Fibroblast of the aortic adventitia (primary cell): ENCODE results near the gene RREB1. TPM values are rescaled to one million over a fixed set of nuclear protein-coding genes. Genes with fewer than 3 reads are reported as not detected.

Source experiments
- DNase-seq: peaks from one replicate; pipeline ENCODE4 v3.0.0-alpha.2; 2010; ENCODE audit warnings: low read depth
- H3K4me3 ChIP-seq: 2 replicates; pipeline ENCODE4 v1.5.1; 2011; ENCODE audit warnings: low read depth, mild to moderate bottlenecking, control low read depth, low read length, moderate library complexity
- total RNA-seq: library from RNA; depleted of rRNA; stranded (reverse); fragments of >200 nt; gene quantifications from 2 replicates; pipeline ENCODE4 v1.2.3, GENCODE V29; 2012; ENCODE audit warnings: low replicate concordance
- TF ChIP-seq, protein P1 (sequence below): IDR thresholded peaks from 2 replicates; pipeline ENCODE4 v1.5.1; 2011; ENCODE audit warnings: mild to moderate bottlenecking, low read length, control low read depth, inconsistent platforms; ENCODE audit not compliant: insufficient read depth

Gene RREB1
- total RNA-seq, 1 donor = 17.6 TPM

DNA sequence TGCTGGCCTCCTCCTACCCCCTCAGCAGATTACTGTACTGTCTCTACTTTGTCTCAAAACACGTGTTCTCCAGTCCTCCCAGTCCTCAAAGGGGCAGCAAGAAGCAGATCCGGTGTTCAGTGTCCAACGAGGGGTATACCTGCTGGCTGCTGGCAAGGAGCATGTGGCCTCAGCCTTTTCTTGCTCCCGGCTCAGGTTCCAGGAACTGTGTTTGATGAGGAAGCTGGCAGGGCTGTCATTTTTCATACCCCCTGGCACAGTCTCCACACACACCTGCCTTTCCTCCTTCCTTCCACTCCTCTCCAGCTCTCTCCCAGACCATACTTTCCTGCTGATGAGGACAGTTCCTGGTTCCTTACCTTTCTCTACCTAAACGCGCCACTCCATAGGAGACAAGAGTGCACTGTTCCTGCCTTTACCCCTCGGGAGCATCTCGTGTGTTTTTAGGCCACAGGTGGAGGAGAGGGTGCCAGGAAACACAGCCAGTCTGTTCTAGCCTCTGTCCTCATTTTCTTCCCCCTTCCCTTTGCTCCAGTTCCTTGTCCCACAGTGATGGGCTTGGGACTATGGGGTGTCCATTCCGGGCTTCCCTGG is 128.0 kb downstream of the RREB1 start:
- TF ChIP-seq, protein P1, sequence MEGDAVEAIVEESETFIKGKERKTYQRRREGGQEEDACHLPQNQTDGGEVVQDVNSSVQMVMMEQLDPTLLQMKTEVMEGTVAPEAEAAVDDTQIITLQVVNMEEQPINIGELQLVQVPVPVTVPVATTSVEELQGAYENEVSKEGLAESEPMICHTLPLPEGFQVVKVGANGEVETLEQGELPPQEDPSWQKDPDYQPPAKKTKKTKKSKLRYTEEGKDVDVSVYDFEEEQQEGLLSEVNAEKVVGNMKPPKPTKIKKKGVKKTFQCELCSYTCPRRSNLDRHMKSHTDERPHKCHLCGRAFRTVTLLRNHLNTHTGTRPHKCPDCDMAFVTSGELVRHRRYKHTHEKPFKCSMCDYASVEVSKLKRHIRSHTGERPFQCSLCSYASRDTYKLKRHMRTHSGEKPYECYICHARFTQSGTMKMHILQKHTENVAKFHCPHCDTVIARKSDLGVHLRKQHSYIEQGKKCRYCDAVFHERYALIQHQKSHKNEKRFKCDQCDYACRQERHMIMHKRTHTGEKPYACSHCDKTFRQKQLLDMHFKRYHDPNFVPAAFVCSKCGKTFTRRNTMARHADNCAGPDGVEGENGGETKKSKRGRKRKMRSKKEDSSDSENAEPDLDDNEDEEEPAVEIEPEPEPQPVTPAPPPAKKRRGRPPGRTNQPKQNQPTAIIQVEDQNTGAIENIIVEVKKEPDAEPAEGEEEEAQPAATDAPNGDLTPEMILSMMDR = no peak

DNA sequence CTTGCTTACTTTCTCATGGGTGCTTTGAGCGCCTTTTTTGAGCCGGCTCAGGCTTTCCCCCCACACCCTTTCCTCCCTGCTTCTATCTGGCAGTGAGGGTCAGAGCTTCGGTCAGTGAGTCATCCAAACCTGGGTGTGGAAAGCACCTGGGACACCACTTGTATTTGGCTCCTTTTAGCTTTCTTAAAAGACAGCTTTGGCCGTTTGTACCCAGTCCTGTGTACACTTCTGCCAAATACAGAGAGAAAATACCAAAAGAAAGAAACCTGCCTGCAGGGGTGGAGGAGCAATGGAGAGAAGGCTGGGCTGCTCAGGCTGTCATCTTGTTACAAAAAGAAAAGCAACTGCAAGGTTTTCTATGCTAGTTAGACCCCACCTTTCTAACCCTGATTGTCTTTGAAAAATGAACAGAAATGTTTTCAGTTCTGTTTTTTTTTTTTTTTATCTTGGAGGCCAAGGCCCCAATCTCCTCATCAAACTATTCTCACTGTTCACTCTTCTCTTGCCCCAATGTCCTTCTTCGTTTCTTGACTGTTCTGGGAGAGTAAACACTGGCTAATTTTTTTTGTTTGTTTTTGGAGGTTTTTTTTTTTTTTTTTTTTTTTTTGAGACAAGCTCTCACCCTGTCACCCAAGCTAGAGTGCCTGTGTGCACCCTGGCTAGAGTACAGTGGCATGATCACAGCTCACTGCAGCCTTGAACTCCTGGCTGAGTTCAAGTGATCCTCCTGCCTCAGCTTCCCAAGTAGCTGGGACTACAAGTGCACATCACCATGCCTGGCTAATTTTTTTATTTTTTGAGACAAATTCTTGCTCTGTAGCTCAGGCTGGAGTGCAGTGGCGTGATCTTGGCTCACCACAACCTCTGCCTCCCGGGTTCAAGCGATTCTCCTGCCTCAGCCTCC is 128.8 kb downstream of the RREB1 start:
- no peak for DNase-seq
- no peak overlapping the region for H3K4me3 ChIP-seq
- TF ChIP-seq, protein P1 = no peak

More for the DNA sequence above, 128.0 kb downstream of the RREB1 start:
- no peak for DNase-seq
- no peak overlapping the region for H3K4me3 ChIP-seq

DNA sequence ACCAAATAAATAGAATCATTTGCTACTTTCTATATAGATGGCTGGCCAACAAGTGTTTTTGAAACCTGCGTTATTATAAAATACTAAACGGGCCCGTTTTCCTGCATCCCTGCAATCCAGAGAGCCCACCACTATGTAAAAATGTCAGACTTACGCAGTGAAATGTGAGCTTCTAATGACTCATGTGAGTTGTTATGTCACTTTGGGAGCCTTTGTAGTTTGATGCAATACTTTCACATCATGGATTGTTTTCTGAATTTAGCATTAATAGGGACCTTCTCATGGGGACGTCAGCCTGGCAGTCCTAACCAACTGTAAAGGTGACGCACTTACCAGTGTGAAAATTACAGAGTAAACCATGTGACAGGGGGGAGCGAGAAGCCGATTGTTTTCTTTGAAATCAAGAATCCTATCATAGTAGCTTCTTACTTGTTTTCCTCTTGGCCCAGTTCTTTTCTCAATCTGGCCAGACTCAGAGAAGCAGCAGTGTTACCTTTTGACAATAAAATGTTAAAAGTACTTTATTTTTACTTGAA is 130.0 kb downstream of the RREB1 start:
- no peak for DNase-seq
- TF ChIP-seq, protein P1 = no peak
- no peak overlapping the region for H3K4me3 ChIP-seq

DNA sequence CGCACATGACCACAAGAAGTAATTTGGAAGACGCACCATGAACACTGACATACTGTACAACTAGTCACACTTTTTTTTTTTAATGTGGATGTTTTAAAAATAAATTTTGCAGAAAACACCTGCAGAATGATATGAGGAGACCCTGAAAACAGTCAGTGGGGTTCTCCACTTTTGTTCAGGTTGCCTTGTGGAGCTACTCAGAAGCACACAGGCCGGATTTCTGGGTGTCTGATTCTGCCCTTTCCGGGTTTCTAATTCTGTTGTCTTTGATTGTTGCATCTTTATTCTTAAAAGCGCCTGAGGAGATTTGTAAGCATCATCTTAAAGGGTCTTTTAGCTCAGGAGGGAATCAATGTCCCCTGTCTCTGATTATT is 130.8 kb downstream of the RREB1 start:
- TF ChIP-seq, protein P1 = no peak
- no peak overlapping the region for H3K4me3 ChIP-seq
- DNase-seq = no peak

DNA sequence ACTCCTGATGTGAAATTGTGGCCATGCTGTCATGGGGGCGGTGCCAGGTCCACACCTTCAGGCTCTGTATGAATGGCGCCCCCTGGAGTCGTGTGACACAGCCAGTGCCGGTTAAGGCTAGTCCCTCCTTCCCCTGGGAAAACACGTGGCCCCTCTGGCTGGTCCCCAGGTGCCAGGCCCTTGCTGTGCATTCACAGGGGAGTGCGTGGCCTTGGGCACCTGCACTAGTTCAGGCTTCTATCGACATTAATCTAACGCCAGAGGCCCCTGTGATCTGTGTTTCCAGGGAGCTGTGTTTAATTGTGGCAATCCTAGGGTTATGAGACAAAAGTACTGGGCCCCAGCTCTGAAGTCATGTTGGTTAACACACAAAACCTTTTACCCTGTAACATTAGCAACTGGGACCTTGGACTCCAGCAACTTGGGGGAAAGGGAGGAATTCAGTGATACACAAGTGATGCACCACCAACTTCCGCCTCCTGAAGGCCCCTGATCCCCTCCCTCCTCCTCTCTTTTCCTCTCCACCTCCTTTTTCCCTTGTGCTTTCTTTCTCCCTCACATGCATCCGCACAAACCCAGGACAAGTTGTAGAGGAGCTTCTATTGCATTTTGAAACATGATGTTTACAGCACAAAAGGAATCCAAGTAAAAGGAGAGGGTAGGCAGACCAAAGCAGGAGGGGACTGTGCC is 131.3 kb downstream of the RREB1 start:
- peak; percentile 51 for DNase-seq
- no peak overlapping the region for H3K4me3 ChIP-seq
- TF ChIP-seq, protein P1 = peak; percentile 54

DNA sequence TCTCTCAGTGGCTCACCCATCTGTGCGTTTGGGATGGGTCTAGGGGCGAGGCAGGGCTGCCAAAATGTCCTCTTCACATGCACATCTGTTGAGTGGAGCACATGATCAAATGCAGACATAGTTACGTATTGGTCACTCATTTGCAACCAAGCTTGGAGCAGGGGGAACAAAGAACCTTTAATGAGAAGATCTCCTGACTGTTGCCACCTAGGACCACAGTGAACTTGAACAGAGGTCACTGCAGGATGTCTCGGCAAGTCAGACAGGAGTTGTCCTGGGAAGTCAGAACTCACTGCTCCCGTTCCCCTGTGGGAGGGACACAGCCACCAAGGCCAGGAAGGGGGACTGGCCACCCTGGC is 131.8 kb downstream of the RREB1 start:
- H3K4me3 ChIP-seq = no peak overlapping the region
- TF ChIP-seq, protein P1 = no peak
- no peak for DNase-seq
